Liver (tissue), 9 donors: ENCODE data around the gene PAX6. TPM values are rescaled to one million over a fixed set of nuclear protein-coding genes. Genes with fewer than 3 reads are reported as not detected.
"Not testable (repeated sequence)": the region's sequence is repeated elsewhere in the genome, so short reads cannot be mapped to it uniquely, and the experiment has no call there.

Experiments
- DNase-seq: peaks from one replicate; pipeline ENCODE4 v3.0.0-alpha.2; 2017; ENCODE audit warnings: low spot score
- H3K27ac ChIP-seq, 2 donors: one replicate each; pipeline ENCODE4 v1.7.0; 2013; ENCODE audit warnings: inconsistent platforms in 2 of 2, low read length in 2 of 2, control low read depth in 1 of 2, low read depth in 1 of 2, mild to moderate bottlenecking in 1 of 2
- H3K27me3 ChIP-seq, 4 donors: one replicate each; pipeline versions ENCODE4 v1.6.1 to v1.7.0; 2013; ENCODE audit warnings: low read length in 3 of 4, inconsistent platforms in 1 of 4, mild to moderate bottlenecking in 1 of 4, moderate library complexity in 1 of 4; ENCODE audit not compliant: control insufficient read depth in 4 of 4, insufficient read depth in 4 of 4
- H3K36me3 ChIP-seq, 4 donors: one replicate each; pipeline versions ENCODE4 v1.6.1 to v1.7.0; 2013; ENCODE audit warnings: low read length in 3 of 4, mild to moderate bottlenecking in 3 of 4, low read depth in 1 of 4, moderate library complexity in 1 of 4; ENCODE audit not compliant: control insufficient read depth in 4 of 4, insufficient read depth in 3 of 4
- H3K4me1 ChIP-seq, 4 donors: one replicate each; pipeline versions ENCODE4 v1.6.1 to v1.7.0; 2013; ENCODE audit warnings: low read length in 3 of 4, mild to moderate bottlenecking in 3 of 4, moderate library complexity in 1 of 4; ENCODE audit not compliant: control insufficient read depth in 4 of 4, insufficient read depth in 4 of 4
- H3K4me3 ChIP-seq, 3 donors: one replicate each; pipeline versions ENCODE4 v1.6.1 to v1.7.0; 2013; ENCODE audit warnings: low read length in 3 of 3, control low read depth in 1 of 3, low read depth in 1 of 3, mild to moderate bottlenecking in 1 of 3
- H3K9ac ChIP-seq, 2 donors: one replicate each; pipeline ENCODE4 v1.7.0; 2013; ENCODE audit warnings: low read length in 2 of 2, mild to moderate bottlenecking in 2 of 2, moderate library complexity in 2 of 2, control low read depth in 1 of 2, low read depth in 1 of 2
- H3K9me3 ChIP-seq, 4 donors: one replicate each; pipeline versions ENCODE4 v1.6.1 to v1.7.0; 2013; ENCODE audit warnings: low read length in 3 of 4; ENCODE audit not compliant: control insufficient read depth in 4 of 4
- ATF3 ChIP-seq: IDR thresholded peaks from 2 replicates; pipeline ENCODE4 v1.6.1; 2016; ENCODE audit warnings: antibody characterized with exemption
- CTCF ChIP-seq: fragments of 150-350 bp; IDR thresholded peaks from 2 replicates; pipeline ENCODE4 v1.5.1; 2017; ENCODE audit warnings: improper control_type of control experiment, low read depth, low read length; ENCODE audit not compliant: missing input control
- EGR1 ChIP-seq, 2 donors: IDR thresholded peaks; 2 replicates each; pipeline ENCODE4 v1.6.1; 2016 to 2018; ENCODE audit warnings: antibody characterized with exemption in 2 of 2, low read depth in 2 of 2
- FOXA1 ChIP-seq: IDR thresholded peaks from 2 replicates; pipeline ENCODE4 v1.6.1; 2016; ENCODE audit warnings: antibody characterized with exemption
- FOXA2 ChIP-seq: IDR thresholded peaks from 2 replicates; pipeline ENCODE4 v1.6.1; 2016; ENCODE audit warnings: antibody characterized with exemption
- GABPA ChIP-seq, 2 donors: IDR thresholded peaks in 1 of 2; conservative IDR thresholded peaks in 1 of 2; 2 replicates each; pipeline ENCODE4 v1.6.1; 2016; ENCODE audit warnings: antibody characterized with exemption in 2 of 2, mild to moderate bottlenecking in 1 of 2, moderate library complexity in 1 of 2
- HNF4A ChIP-seq, 2 donors: conservative IDR thresholded peaks; 2 replicates each; pipeline ENCODE4 v1.6.1; 2016; ENCODE audit warnings: antibody characterized with exemption in 2 of 2, mild to moderate bottlenecking in 2 of 2
- JUND ChIP-seq, 2 donors: IDR thresholded peaks; 2 replicates each; pipeline ENCODE4 v1.6.1; 2016; ENCODE audit warnings: antibody characterized with exemption in 2 of 2
- MAX ChIP-seq: IDR thresholded peaks from 2 replicates; pipeline ENCODE4 v1.6.1; 2016; ENCODE audit warnings: antibody characterized with exemption
- NR2F2 ChIP-seq: IDR thresholded peaks from 2 replicates; pipeline ENCODE4 v1.6.1; 2016; ENCODE audit warnings: antibody characterized with exemption
- RAD21 ChIP-seq, 2 donors: IDR thresholded peaks; 2 replicates each; pipeline ENCODE4 v1.6.1; 2016; ENCODE audit warnings: antibody characterized with exemption in 2 of 2, mild to moderate bottlenecking in 2 of 2
- REST ChIP-seq: IDR thresholded peaks from 2 replicates; pipeline ENCODE4 v1.6.1; 2016; ENCODE audit warnings: antibody characterized with exemption, mild to moderate bottlenecking
- RXRA ChIP-seq, 2 donors: IDR thresholded peaks; 2 replicates each; pipeline ENCODE4 v1.6.1; 2017 to 2018; ENCODE audit warnings: antibody characterized with exemption in 2 of 2, mild to moderate bottlenecking in 1 of 2
- SP1 ChIP-seq: IDR thresholded peaks from 2 replicates; pipeline ENCODE4 v1.6.1; 2018; ENCODE audit warnings: antibody characterized with exemption, mild to moderate bottlenecking
- YY1 ChIP-seq: IDR thresholded peaks from 2 replicates; pipeline ENCODE4 v1.6.1; 2016; ENCODE audit warnings: antibody characterized with exemption, mild to moderate bottlenecking
- ZBTB33 ChIP-seq: IDR thresholded peaks from 2 replicates; pipeline ENCODE4 v1.6.1; 2016; ENCODE audit warnings: antibody characterized with exemption
- WGBS: extraction: QIAGEN DNeasy Blood & Tissue Kit; methylation state at CpG from one replicate; pipeline ENCODE4 v1.1.7; 2013; 5-methylcytosine and 5-hydroxymethylcytosine counted together
- polyA plus RNA-seq, 2 donors: library from polyadenylated mRNA; stranded (reverse) in 1 of 2; unstranded in 1 of 2; fragments of 200-250 nt in 1 of 2; fragments of >200 nt in 1 of 2; fragmentation: Nextera tagmentation in 1 of 2; extraction: Ambion mirVana in 1 of 2; gene quantifications; one replicate each; pipeline versions ENCODE4 v1.2.1 to v1.2.3, GENCODE V29; 2013 to 2015
- total RNA-seq, 2 donors: library from RNA; depleted of rRNA; stranded (reverse); fragments of >200 nt; gene quantifications; one replicate each; pipeline ENCODE4 v1.2.3, GENCODE V29; 2014
- donor health status: healthy.
- donor health status: healthy.
- donor health status: healthy.
- donor health status: healthy.
- donor health status: healthy.

PAX6 gene
- total and polyA plus RNA-seq, 4 donors = not detected

- H3K27ac ChIP-seq = no peak overlapping the region
- no peak overlapping the region for H3K9ac ChIP-seq
- DNase-seq = no peak
- TF ChIP-seq RXRA (IDR thresholded peaks at IDR 0.05) = no peak
- TF ChIP-seq ATF3 = no peak
- TF ChIP-seq JUND (IDR thresholded peaks at IDR 0.05) = no peak
- no peak for TF ChIP-seq GABPA (IDR thresholded peaks at IDR 0.05 in 1 of 2, conservative IDR thresholded peaks at IDR 0.05 in 1 of 2)
- no peak for TF ChIP-seq FOXA2
- no peak for TF ChIP-seq MAX
- TF ChIP-seq HNF4A (conservative IDR thresholded peaks at IDR 0.05) = no peak
- no peak for TF ChIP-seq YY1
- no peak for TF ChIP-seq NR2F2
- TF ChIP-seq CTCF = no peak
- TF ChIP-seq EGR1 (IDR thresholded peaks at IDR 0.05; ENCODE audit: low read depth in 2 of 2) = no peak
- TF ChIP-seq ZBTB33 = no peak
- no peak for TF ChIP-seq RAD21 (IDR thresholded peaks at IDR 0.05)
- no peak for TF ChIP-seq REST
- TF ChIP-seq FOXA1 = no peak
- TF ChIP-seq SP1 = no peak
- no peaks in the 10 kb centered on the region for H3K36me3 ChIP-seq
- no peaks in the 10 kb centered on the region for H3K9me3 ChIP-seq
- no peaks in the 10 kb centered on the region for H3K27me3 ChIP-seq
- no peak overlapping the region for H3K4me3 ChIP-seq
- 48% methylated on average over 1 of the region's 1 CpG for WGBS
- H3K4me1 ChIP-seq = no peaks in the 10 kb centered on the region
Measured at GRCh38 chr11:31747581-31747980, 63.5 kb downstream of the PAX6 start.

- not testable (repeated sequence) for H3K4me1 ChIP-seq, H3K9me3 ChIP-seq, H3K4me3 ChIP-seq, H3K36me3 ChIP-seq, DNase-seq, H3K27ac ChIP-seq, H3K9ac ChIP-seq, H3K27me3 ChIP-seq
- 95% methylated on average over 26 of the region's 26 CpGs for WGBS
Measured at GRCh38 chr11:31740731-31741368, 70.3 kb downstream of the PAX6 start.
